Smooth muscle cell (in vitro differentiated cells): ENCODE measurements around the gene ALAS1. TPM values are rescaled to one million over a fixed set of nuclear protein-coding genes. Genes with fewer than 3 reads are reported as not detected.
"Not testable (repeated sequence)": the region's sequence is repeated elsewhere in the genome, so short reads cannot be mapped to it uniquely, and the experiment has no call there.

ENCODE experiments used
- DNase-seq: peaks from one replicate; lab custom pipeline; 2025; ENCODE audit not compliant: unreplicated experiment; lab: John Stamatoyannopoulos, UW
- H2AFZ ChIP-seq: fragments of 200-600 bp; sonication (generic); 2 replicates; pipeline ENCODE4 v1.6.0; 2016; ENCODE audit warnings: antibody characterized with exemption, low read depth, mild to moderate bottlenecking
- H3F3A ChIP-seq: fragments of 200-600 bp; sonication (generic); 2 replicates; pipeline ENCODE4 v1.6.0; 2017; ENCODE audit warnings: antibody characterized with exemption, low read depth
- H3K27ac ChIP-seq: fragments of 200-600 bp; sonication (generic); 2 replicates; pipeline ENCODE4 v1.5.1; 2016; ENCODE audit warnings: low read depth, mild to moderate bottlenecking
- H3K27me3 ChIP-seq: fragments of 200-600 bp; sonication (generic); 2 replicates; pipeline ENCODE4 v1.6.1; 2016; ENCODE audit warnings: low read depth, mild to moderate bottlenecking
- H3K36me3 ChIP-seq: fragments of 200-600 bp; sonication (generic); 2 replicates; pipeline ENCODE4 v1.5.1; 2016; ENCODE audit warnings: low read depth
- H3K4me1 ChIP-seq: fragments of 200-600 bp; sonication (generic); 2 replicates; pipeline ENCODE4 v1.5.1; 2016; ENCODE audit warnings: low read depth
- H3K4me2 ChIP-seq: fragments of 200-600 bp; sonication (generic); 2 replicates; pipeline ENCODE4 v1.6.0; 2016; ENCODE audit warnings: mild to moderate bottlenecking
- H3K4me3 ChIP-seq: fragments of 200-600 bp; sonication (generic); 2 replicates; pipeline ENCODE4 v1.5.1; 2016; ENCODE audit warnings: mild to moderate bottlenecking
- H3K79me2 ChIP-seq: fragments of 200-600 bp; sonication (generic); 2 replicates; pipeline ENCODE4 v1.6.0; 2016; ENCODE audit warnings: low read depth, mild to moderate bottlenecking
- H3K9ac ChIP-seq: fragments of 200-600 bp; sonication (generic); 2 replicates; pipeline ENCODE4 v1.6.0; 2016; ENCODE audit warnings: low read depth
- H3K9me3 ChIP-seq: fragments of 200-600 bp; sonication (generic); replicated peaks from 2 replicates; pipeline ENCODE4 v1.5.1; 2016; ENCODE audit warnings: low read depth
- H4K20me1 ChIP-seq: fragments of 200-600 bp; sonication (generic); 2 replicates; pipeline ENCODE4 v1.6.0; 2016; ENCODE audit warnings: low read depth
- WGBS: methylation state at CpG from one replicate; pipeline ENCODE4 v1.1.7; 2016; ENCODE audit warnings: low lambda C conversion rate; 5-methylcytosine and 5-hydroxymethylcytosine counted together
- polyA plus RNA-seq: library from polyadenylated mRNA; unstranded; fragments of >200 nt; fragmentation: Nextera tagmentation; extraction: Ambion mirVana; gene quantifications from 2 replicates; pipeline ENCODE4 v1.2.1, GENCODE V29; 2016
- total RNA-seq: library from RNA; depleted of rRNA; stranded (reverse); fragments of >200 nt; gene quantifications from 2 replicates; pipeline ENCODE4 v1.2.3, GENCODE V29; 2014
- TF ChIP-seq, protein P1 (sequence below): fragments of 200-600 bp; sonication (generic); IDR thresholded peaks from 2 replicates; pipeline ENCODE4 v1.5.1; 2017; ENCODE audit warnings: borderline replicate concordance, mild to moderate bottlenecking, antibody characterized with exemption; ENCODE audit not compliant: insufficient read depth, poor library complexity, severe bottlenecking

ALAS1 gene
- total and polyA plus RNA-seq, 2 experiments from 2014 or later, result 35.7 to 59.4 TPM

- 83% methylated on average over 8 of the region's 8 CpGs for WGBS
- Histone ChIP-seq H3K9me3 (no peaks in the 10 kb centered on the region), H3K9ac (no peak overlapping the region), H3F3A (peaks cover 2% of the 10 kb centered on the region), H3K36me3 (no peaks in the 10 kb centered on the region), H3K4me2 (no peak overlapping the region), H3K27ac (no peak overlapping the region), H3K79me2 (no peaks in the 10 kb centered on the region), H2AFZ (no peak overlapping the region), H3K4me3 (no peak overlapping the region), H4K20me1 (no peaks in the 10 kb centered on the region), H3K4me1 (no peaks in the 10 kb centered on the region), H3K27me3 (no peaks in the 10 kb centered on the region)
- no peak for DNase-seq
- TF ChIP-seq, protein P1, sequence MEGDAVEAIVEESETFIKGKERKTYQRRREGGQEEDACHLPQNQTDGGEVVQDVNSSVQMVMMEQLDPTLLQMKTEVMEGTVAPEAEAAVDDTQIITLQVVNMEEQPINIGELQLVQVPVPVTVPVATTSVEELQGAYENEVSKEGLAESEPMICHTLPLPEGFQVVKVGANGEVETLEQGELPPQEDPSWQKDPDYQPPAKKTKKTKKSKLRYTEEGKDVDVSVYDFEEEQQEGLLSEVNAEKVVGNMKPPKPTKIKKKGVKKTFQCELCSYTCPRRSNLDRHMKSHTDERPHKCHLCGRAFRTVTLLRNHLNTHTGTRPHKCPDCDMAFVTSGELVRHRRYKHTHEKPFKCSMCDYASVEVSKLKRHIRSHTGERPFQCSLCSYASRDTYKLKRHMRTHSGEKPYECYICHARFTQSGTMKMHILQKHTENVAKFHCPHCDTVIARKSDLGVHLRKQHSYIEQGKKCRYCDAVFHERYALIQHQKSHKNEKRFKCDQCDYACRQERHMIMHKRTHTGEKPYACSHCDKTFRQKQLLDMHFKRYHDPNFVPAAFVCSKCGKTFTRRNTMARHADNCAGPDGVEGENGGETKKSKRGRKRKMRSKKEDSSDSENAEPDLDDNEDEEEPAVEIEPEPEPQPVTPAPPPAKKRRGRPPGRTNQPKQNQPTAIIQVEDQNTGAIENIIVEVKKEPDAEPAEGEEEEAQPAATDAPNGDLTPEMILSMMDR, result no peak
Observed at GRCh38 chr3:52176180-52176752, 21.7 kb upstream of the ALAS1 start.

DNA sequence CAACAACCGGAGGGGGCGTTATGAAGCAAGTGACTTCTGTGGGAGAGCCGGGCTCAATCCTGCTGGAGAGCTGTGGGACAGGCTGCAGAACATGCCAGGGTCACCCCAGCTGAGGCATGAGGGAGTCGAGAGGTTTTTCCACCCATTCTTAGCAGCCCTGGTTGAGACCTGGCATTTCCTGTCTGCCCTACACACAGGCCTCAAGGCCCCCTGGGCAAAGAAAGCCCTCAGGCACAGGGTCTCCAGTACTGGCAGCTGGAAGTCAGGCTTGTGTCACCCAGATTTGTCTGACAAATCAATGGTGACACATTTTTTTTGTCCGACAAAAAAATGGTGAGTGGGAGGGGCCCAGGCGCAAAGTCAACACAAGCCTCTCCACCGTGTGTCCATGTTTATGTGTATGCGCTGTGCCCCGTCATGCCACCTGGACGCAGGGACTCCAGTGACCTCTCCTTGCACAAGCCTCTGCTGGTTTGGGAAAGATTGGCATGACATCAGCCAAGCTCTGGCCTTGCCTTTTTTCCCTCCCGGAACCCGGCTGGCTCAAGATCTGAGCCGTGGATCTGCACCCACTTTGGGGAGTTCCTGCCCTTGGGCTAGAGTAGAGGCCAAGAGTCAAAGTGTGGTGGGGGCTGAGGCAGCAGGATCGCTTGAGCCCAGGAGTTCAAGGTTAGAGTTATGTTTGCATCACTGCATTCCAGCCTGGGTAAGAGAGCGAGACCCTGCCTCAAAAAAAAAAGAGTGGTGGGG, 20.8 kb upstream of the ALAS1 start:
- Histone ChIP-seq H3F3A (no peaks in the 10 kb centered on the region), H3K27me3 (no peaks in the 10 kb centered on the region), H3K27ac (no peak overlapping the region), H2AFZ (no peak overlapping the region), H3K79me2 (no peaks in the 10 kb centered on the region), H3K4me1 (no peaks in the 10 kb centered on the region), H3K9me3 (no peaks in the 10 kb centered on the region), H3K36me3 (no peaks in the 10 kb centered on the region), H3K9ac (no peak overlapping the region), H3K4me3 (no peak overlapping the region), H4K20me1 (no peaks in the 10 kb centered on the region), H3K4me2 (no peak overlapping the region)
- no peak for DNase-seq
- TF ChIP-seq, protein P1, result no peak
- WGBS, result 82% methylated on average over 15 of the region's 15 CpGs

GRCh38 chr3:52177701-52178042, 20.3 kb upstream of the ALAS1 start:
- no peak for DNase-seq
- no peaks in the 10 kb centered on the region for H3F3A ChIP-seq
- no peaks in the 10 kb centered on the region for H4K20me1 ChIP-seq
- no peak overlapping the region for H3K4me3 ChIP-seq
- H3K27me3 ChIP-seq, result no peaks in the 10 kb centered on the region
- H2AFZ ChIP-seq, result no peak overlapping the region
- H3K27ac ChIP-seq, result no peak overlapping the region
- TF ChIP-seq, protein P1, result no peak
- H3K79me2 ChIP-seq, result no peaks in the 10 kb centered on the region
- H3K9ac ChIP-seq, result no peak overlapping the region
- no peak overlapping the region for H3K4me2 ChIP-seq
- no peaks in the 10 kb centered on the region for H3K9me3 ChIP-seq
- 86% methylated on average over 5 of the region's 5 CpGs for WGBS
- H3K4me1 ChIP-seq, result no peaks in the 10 kb centered on the region
- H3K36me3 ChIP-seq, result no peaks in the 10 kb centered on the region

DNA sequence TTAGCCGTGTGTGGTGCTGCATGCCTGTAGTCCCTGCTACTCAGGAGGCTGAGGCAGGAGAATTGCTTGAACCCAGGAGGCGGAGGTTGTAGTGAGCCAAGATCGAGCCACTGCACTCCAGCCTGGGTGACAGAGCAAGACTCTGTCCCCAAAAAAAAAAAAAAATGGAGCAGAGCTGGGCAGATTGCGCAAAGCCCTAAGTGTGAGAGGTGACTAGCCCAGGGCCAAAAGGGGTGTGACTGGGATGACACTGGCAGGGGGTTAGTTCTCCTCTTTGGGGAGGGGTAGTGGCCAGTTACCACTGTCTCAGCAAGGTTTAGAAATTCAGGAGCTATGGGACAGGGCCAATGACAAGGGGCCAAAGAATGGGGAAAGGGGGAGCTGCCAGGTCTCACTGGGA, 19.8 kb upstream of the ALAS1 start:
- not testable (repeated sequence) for H3K9me3 ChIP-seq, H4K20me1 ChIP-seq, DNase-seq, H2AFZ ChIP-seq, H3K27ac ChIP-seq, H3F3A ChIP-seq, H3K9ac ChIP-seq, H3K36me3 ChIP-seq, H3K4me1 ChIP-seq, H3K4me3 ChIP-seq, H3K79me2 ChIP-seq, H3K27me3 ChIP-seq, H3K4me2 ChIP-seq
- WGBS, result 94% methylated on average over 4 of the region's 4 CpGs
